ENCODE data around the gene PPP1R37.

PPP1R37 gene

DNA sequence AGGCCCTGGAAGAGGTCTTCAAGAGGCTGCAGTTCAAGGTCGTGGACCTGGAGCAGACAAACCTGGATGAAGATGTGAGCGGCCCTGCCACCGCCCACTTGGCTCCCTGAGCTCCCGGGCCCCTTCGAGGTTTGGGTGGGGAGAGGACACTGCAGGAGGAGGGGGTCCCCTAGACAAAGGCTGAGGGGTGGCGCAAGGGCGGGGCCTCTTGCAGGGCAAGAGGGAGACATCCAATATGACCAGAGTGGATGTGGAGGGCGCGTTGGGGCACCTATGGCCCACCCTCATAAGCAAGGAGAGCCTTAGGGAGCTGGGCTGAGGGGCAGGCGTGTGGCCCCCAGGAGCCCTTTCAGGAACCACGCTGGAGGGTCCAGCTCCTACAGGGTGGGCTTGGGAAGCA, 47.6 kb downstream of the PPP1R37 start:
- DNase-seq = no peak

DNA sequence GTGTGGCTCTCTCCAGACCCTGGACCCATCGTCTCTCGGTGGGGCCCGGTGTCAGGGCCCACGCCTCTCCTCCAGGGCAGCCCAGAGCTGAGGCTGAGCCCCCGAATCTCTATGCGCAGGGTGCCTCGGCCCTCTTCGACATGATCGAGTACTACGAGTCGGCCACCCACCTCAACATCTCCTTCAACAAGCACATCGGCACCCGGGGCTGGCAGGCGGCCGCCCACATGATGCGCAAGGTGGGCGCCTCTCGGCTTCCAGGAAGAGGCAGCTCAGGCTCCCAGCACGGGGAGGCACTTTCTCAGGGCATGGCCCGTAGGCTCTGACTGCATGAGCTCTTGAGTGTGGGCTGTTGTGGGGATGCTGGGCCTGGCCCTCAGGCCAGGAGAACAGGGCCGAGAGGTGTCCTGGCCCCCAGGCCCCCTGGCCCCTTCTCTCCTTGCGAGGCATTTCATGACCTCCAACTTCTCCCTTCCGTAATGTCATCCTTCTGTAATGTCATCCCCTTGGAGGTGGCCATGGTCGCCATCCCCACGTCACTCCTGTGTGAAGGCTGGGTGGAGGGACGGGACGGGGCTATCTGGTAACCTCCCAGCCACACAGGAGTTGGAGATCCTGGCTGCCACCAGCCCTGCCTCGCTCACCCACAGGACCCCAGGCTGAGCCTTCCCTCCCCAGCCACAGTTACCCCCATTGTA, 48.4 kb downstream of the PPP1R37 start:
- no peak for DNase-seq

DNA sequence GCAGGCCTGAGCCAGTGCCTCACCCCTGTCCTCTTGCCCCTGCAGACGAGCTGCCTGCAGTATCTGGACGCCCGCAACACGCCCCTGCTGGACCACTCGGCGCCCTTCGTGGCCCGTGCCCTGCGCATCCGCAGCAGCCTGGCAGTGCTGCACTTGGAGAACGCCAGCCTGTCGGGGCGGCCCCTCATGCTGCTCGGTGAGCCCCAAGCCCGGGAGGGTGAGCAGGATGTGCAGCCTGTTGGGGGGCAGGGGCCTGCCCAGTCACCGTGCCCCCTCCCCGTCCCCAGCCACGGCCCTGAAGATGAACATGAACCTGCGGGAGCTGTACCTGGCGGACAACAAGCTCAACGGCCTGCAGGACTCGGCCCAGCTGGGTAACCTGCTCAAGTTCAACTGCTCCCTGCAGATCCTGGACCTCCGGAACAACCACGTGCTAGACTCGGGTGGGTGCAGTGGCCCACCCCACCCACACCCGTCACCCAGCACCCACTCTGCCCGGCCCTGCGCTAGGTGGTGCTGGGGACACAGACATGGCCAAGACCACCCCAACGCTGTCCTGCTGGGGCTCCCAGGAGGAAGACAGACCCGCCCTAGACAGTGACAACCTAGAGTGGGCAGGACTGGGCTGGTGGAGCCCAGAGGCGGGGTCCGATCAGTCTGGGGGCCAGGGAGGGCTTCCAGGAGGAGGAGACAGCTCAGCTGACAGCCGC, 49.2 kb downstream of the PPP1R37 start:
- no peak for DNase-seq

DNA sequence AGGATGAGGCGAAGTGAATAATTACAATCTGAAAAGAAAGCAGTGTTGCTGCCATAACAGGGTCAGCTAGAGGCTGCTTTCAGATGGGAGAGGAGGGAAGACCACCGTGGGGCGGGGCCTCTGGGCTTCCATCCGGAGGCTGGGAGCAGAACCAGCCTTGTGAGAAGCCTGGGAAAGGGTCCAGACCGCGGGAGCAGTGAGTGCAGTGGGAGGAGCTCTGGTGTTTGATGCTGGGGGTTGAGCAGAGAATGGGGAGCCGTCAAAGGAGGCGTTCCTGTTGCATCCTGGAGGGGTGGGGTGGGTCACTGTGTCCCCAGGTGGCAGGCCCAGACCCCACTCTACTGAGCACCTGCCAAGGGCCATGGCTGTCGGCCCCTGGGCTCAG, 49.7 kb downstream of the PPP1R37 start:
- no peak for DNase-seq

- DNase-seq = no peak
These were observed 51.7 kb downstream of the PPP1R37 start for GRCh38 chr19:45144431-45145269.

DNA sequence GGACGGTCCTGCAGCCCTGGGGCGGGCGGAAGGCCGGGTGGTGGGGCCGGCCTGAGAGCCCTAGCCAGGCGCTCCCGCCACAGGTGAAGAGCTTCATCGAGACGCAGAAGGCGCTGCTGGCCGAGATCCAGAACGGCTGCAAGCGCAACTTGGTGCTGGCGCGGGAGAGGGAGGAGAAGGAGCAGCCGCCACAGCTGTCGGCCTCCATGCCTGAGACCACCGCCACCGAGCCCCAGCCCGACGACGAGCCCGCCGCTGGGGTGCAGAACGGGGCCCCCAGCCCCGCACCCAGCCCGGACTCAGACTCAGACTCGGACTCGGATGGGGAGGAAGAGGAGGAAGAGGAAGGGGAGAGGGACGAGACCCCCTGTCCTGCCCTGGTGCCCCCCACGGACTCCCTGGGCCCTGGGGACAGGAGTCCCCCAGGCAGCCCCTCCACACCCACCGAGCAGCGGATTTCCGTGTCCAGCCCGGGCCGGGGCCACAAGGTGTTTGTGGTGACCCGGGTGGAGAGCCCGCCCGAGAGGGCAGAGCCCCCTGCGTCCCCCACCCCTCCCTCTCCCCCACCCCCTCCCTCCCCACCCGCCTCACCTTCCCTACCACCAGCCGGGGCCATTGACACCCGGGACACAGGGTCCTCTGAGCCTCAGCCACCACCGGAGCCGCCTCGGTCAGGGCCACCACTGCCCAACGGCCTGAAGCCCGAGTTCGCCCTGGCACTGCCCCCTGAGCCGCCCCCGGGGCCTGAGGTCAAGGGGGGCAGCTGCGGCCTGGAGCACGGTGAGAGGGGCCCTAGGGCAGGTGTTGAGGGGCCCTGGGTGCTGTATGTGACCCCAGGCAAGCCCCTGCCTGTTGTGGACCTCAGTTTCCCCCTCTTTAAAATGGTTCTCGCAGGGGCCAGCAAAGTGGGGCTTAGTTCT, 52.6 kb downstream of the PPP1R37 start:
- DNase-seq = no peak

DNA sequence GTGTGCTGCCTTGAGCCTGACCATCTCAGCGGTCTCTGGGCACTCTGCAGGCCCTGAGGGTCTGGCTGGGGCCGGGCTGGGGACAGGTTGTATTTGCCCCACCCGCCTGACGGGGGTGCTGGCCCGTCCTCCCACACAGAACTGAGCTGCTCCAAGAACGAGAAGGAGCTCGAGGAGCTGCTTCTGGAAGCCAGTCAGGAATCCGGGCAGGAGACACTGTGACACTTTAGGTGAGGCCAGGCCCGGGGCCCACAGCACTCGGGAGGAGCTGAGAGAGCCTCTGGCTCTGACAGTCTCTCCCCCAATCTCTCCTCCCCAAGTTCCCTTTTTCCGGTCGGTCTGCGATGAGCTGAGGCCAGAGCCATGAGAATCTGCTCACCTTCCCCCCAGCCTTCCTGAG, 53.3 kb downstream of the PPP1R37 start:
- DNase-seq = no peak

GRCh38 chr19:45146741-45147205, 53.8 kb downstream of the PPP1R37 start:
- DNase-seq = no peak

DNA sequence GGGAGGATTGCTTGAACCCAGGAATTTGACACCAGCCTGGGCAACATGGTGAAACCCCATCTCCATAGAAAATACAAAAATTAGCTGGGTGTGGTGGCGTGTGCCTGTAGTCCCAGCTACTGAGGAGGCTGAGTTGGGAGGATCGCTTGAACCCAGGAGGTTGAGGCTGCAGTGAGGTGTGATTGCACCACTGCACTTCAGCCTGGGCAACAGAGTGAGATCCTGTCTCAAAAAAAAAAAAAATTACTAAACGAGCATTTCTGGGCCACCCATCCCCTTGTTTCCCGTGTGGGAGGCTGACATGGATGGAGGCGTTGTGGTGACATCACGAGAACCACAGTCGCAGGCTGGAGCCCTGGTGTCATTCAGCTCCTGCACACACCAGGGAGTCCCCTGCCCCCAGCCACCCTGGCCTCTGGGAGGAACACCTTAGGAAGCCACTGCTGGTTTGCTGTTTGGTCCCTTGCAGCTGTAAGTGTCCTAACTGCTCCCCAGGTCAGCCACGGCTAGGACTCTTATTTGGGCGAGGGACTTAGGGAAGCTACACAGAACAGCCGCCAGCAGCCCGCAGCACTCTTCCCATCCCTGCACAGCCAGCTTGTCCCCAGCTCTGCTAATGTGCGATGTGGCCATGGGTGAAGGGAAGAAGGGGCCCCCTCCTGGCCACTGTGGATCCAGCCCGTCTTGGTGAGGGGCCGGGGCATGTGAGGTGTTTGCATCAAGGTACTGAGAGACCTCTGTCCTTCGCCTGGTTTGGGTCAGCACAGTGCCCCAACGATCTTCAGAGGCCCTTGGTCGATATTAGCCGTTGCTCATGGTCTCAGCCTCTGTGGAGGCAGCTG, 55.1 kb downstream of the PPP1R37 start:
- no peak for DNase-seq

- DNase-seq = no peak
These were observed 56.1 kb downstream of the PPP1R37 start for GRCh38 chr19:45149129-45149528.

- no peak for DNase-seq
These were observed 57.2 kb downstream of the PPP1R37 start for GRCh38 chr19:45150180-45150579.

DNA sequence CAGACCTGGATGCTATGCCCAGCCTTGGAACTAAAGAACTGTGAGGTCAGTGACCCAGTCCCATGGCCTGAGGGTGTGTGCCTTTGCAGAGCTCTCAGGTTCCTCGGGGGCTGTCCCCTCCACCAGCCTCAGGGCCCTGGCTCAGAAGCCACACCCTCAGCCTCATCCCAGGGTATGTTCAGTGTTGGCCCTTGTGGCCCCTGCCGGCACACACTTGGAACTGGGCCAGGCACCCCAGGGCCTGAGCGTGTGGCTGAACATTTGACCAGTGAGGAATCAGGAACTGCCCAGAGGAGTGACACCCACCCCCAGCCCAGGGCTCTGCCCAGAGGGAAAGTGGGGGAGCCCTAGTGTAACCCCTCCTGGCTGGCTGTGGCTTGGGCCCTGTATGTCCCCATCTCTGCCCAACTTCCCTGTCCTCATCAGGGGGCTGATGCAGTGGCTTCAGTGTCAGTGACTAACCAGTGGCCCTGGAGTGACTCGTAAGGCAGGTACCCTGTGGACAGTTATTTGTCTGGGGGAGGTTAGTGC, 57.8 kb downstream of the PPP1R37 start:
- DNase-seq = no peak

DNA sequence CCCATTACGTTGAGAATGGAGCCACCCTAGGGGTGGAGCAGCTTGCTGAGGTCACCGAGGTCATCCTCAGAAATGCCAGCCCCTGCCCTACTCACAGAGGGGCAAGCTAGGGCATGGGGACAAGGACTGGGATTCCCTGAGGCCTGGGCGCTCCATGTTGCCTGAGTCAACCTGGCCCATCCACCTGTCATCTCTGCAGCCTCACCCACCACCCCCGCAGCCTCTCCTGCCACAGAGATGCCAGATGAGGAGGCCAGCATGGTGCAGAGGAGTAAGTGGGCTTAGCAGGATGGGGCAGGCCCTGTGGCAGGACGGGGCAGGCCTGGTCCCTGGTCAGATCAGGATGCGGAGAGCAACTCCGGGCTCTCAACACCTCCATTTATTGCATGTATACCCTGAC, 58.3 kb downstream of the PPP1R37 start:
- no peak for DNase-seq

GRCh38 chr19:45151821-45152503, 59.0 kb downstream of the PPP1R37 start:
- no peak for DNase-seq

DNA sequence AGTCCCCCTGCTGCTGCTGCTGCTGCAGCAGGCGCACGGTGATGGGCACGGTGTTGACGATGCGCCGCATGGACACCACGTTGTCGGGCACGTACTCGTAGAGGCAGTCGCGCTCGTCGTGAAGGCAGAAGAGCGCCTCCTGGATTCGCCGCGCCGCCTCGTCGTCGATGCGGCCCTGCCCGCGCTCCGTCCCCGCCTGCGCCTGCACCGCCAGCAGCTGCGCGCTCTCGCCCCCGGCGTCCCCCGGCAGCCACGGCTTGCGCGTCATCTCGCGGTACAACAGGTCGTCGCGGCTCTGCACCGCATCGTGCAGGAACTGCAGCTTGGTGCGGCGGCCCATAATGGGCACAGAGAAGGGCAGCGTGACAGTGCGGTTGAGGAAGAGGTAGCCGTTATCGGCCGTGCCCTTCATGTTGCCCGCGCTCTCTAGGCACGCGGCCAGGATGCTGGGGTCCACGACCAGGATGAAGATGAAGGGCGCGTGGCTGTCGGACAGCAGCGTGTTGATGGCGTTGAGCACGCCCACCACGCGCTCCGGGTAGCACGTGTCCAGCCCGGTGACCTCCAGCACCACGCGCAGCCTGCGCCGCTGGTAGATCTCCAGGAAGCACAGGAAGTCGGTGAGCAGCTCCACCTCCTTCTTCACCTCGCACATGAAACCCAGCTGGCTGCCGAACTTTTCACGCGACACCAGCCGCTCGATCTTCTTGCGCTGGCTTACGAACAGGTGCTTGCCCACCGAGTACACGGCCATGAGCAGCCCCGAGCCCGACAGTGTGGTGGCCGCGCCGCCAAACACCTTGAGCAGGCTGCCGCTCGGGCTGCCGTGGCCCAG, 59.7 kb downstream of the PPP1R37 start:
- DNase-seq = no peak

- no peak for DNase-seq
These were observed 60.5 kb downstream of the PPP1R37 start for GRCh38 chr19:45153339-45154063.

- DNase-seq = no peak
These were observed 61.3 kb downstream of the PPP1R37 start for GRCh38 chr19:45154064-45154827.

DNA sequence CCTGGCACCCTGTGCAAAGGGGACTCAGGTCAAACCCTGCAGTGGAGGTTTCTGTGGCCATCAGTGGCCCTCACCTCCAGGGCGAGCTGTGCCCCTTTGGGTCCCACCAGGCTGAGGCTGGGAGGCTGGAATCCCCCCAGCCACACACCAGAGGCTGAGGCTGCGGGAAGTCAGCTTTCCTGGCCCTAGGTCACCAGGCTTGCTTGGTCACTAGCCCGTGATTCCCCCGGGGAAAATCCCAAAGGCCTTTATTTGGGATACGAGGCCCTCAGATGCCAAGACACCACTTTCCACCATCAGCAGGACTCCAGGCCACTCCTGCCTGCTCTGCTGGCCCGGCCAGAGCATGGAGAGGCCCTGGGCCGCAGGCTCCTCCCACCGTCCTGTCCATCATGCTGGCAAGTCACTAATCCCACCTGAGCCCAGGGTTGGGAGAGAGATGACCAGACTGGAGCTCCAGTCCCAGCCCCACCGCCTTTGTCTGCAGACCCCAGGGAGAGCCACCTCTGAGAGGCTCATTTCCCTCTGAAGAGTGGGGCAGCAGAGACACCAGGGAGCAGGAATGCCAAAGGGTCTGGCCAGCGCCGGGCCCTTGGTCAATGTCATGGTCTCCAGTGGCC, 63.1 kb downstream of the PPP1R37 start:
- DNase-seq = no peak

All from SHP77 treated with DMSO at 0.1 percent for 48 hours (cell line).